Body of pancreas (tissue), 4 donors: Measurements from ENCODE around the gene RSPRY1. TPM values are rescaled to one million over a fixed set of nuclear protein-coding genes. Genes with fewer than 3 reads are reported as not detected.

Experiments
- ATAC-seq: fragments of 150-250 bp; one replicate; pipeline ENCODE4 v1.9.1; 2016
- DNase-seq, 4 donors: peaks; one replicate each; pipeline ENCODE4 v3.0.0-alpha.2; 2019
- H3K27ac ChIP-seq, 4 donors: fragments of 200-600 bp; sonication (generic); 1 replicate in 3 of 4; 2 replicates in 1 of 4; pipeline versions ENCODE4 v1.5.1 to v1.6.1; 2016 to 2019; ENCODE audit warnings: mild to moderate bottlenecking in 1 of 4, mixed read lengths in 1 of 4, moderate library complexity in 1 of 4
- H3K27me3 ChIP-seq, 2 donors: fragments of 200-600 bp; sonication (generic); one replicate each; pipeline ENCODE4 v1.6.0; 2016; ENCODE audit warnings: mild to moderate bottlenecking in 1 of 2
- H3K36me3 ChIP-seq, 2 donors: fragments of 200-600 bp; sonication (generic); replicated peaks in 1 of 2; 2 replicates each; pipeline ENCODE4 v1.5.1; 2016; ENCODE audit warnings: low read depth in 2 of 2; ENCODE audit not compliant: insufficient read depth in 1 of 2
- H3K4me1 ChIP-seq: fragments of 200-600 bp; sonication (generic); one replicate; pipeline ENCODE4 v1.6.0; 2016
- H3K4me3 ChIP-seq, 2 donors: fragments of 200-600 bp; sonication (generic); 1 replicate in 1 of 2; 2 replicates in 1 of 2; pipeline ENCODE4 v1.5.1; 2016 to 2019
- H3K9me3 ChIP-seq, 3 donors: fragments of 200-600 bp; sonication (generic); 1 replicate in 2 of 3; 2 replicates in 1 of 3; pipeline ENCODE4 v1.5.1; 2016
- CTCF ChIP-seq, 7 experiments: fragments of 450-650 bp in 4 of 7; fragments of 200-600 bp in 3 of 7; sonication (generic) in 3 of 7; IDR thresholded peaks; one replicate each; pipeline ENCODE4 v1.5.1; 2016 to 2019; ENCODE audit warnings: antibody characterized with exemption in 7 of 7
- POLR2A ChIP-seq, 3 donors: fragments of 450-650 bp; IDR thresholded peaks; one replicate each; pipeline ENCODE4 v1.6.1; 2016; ENCODE audit warnings: antibody characterized with exemption in 3 of 3, mild to moderate bottlenecking in 2 of 3
- WGBS, 2 donors: methylation state at CpG; one replicate each; pipeline ENCODE4 v1.1.5; 2017; 5-methylcytosine and 5-hydroxymethylcytosine counted together
- intact Hi-C: fragments of 100-400 bp; cut with DNase I; formaldehyde crosslinking; loops from one replicate; pipeline ENCODE4 v1.15.1; 2023
- total RNA-seq, 2 donors: library from RNA; depleted of rRNA; stranded (reverse); fragments of >200 nt; gene quantifications; one replicate each; pipeline ENCODE4 v1.1.0, GENCODE V29; 2016

RSPRY1 gene
- total RNA-seq, 2 donors from 2014 or later: 13.8 to 31.4 TPM

GRCh38 chr16:57179215-57179828 lies 6.8 kb upstream of the RSPRY1 start:
- no peaks in the 10 kb centered on the region for H3K36me3 ChIP-seq
- no peak for ATAC-seq
- intact Hi-C loops: no loop called here
- TF ChIP-seq CTCF (IDR thresholded peaks at IDR 0.05) (no peak), POLR2A (IDR thresholded peaks at IDR 0.05) (no peak)
- H3K27me3 ChIP-seq: no peaks in the 10 kb centered on the region
- no peak for DNase-seq
- no peak overlapping the region for H3K4me3 ChIP-seq
- H3K4me1 ChIP-seq: peaks cover 23% of the 10 kb centered on the region
- WGBS, 2 donors: 21 to 48% methylated on average over 3 of the region's 3 CpGs
- H3K9me3 ChIP-seq: no peaks in the 10 kb centered on the region
- H3K27ac ChIP-seq: peak overlapping the region in 1 of 4 donors; percentile 18

GRCh38 chr16:57184113-57184512 lies 2.0 kb upstream of the RSPRY1 start:
- no peak overlapping the region for H3K27ac ChIP-seq
- H3K36me3 ChIP-seq: no peaks in the 10 kb centered on the region
- WGBS, 2 donors: 94 to 96% methylated on average over 4 of the region's 4 CpGs
- H3K9me3 ChIP-seq: no peaks in the 10 kb centered on the region
- H3K4me3 ChIP-seq: no peak overlapping the region
- H3K4me1 ChIP-seq: peaks cover 31% of the 10 kb centered on the region
- no peak for DNase-seq
- H3K27me3 ChIP-seq: no peaks in the 10 kb centered on the region
- TF ChIP-seq POLR2A (IDR thresholded peaks at IDR 0.05) (no peak), CTCF (IDR thresholded peaks at IDR 0.05) (no peak)
- intact Hi-C loops: no loop called here
- no peak for ATAC-seq

GRCh38 chr16:57184887-57185445 lies 1.2 kb upstream of the RSPRY1 start:
- TF ChIP-seq POLR2A (IDR thresholded peaks at IDR 0.05): no peak
- no peak for TF ChIP-seq CTCF (IDR thresholded peaks at IDR 0.05)
- no peak for ATAC-seq
- DNase-seq: peak in 1 of 4 donors; percentile 19
- Histone ChIP-seq H3K4me1 (peaks cover 29% of the 10 kb centered on the region), H3K27me3 (no peaks in the 10 kb centered on the region), H3K4me3 (peak overlapping the region; percentile 81 to 91), H3K9me3 (no peaks in the 10 kb centered on the region), H3K27ac (peak overlapping the region; percentile 72 to 94 (median 88)), H3K36me3 (no peaks in the 10 kb centered on the region)
- intact Hi-C loops: no loop called here
- 7 to 8% methylated on average over 14 to 15 of the region's 15 CpGs for WGBS, 2 donors

GRCh38 chr16:57185446-57185944 lies 634 bp upstream of the RSPRY1 start:
- Histone ChIP-seq H3K27me3 (no peaks in the 10 kb centered on the region), H3K27ac (peak overlapping the region; percentile 72 to 94 (median 88)), H3K36me3 (no peaks in the 10 kb centered on the region), H3K4me1 (peaks cover 33% of the 10 kb centered on the region), H3K9me3 (no peaks in the 10 kb centered on the region), H3K4me3 (peak overlapping the region; percentile 81 to 91)
- DNase-seq (peak; percentile 60 to 65 (median 63)), ATAC-seq (peak; percentile 25)
- no peak for TF ChIP-seq POLR2A (IDR thresholded peaks at IDR 0.05)
- peak in 2 of 7 experiments; percentile 8 to 33 for TF ChIP-seq CTCF (IDR thresholded peaks at IDR 0.05)
- intact Hi-C loops: no loop called here
- WGBS, 2 donors: 0% methylated on average over 20 to 37 of the region's 37 CpGs
